ENCODE data around the gene XPA.

GRCh38 chr9:97673922-97674321 lies 23.2 kb downstream of the XPA start:
- TF ChIP-seq, protein P1, sequence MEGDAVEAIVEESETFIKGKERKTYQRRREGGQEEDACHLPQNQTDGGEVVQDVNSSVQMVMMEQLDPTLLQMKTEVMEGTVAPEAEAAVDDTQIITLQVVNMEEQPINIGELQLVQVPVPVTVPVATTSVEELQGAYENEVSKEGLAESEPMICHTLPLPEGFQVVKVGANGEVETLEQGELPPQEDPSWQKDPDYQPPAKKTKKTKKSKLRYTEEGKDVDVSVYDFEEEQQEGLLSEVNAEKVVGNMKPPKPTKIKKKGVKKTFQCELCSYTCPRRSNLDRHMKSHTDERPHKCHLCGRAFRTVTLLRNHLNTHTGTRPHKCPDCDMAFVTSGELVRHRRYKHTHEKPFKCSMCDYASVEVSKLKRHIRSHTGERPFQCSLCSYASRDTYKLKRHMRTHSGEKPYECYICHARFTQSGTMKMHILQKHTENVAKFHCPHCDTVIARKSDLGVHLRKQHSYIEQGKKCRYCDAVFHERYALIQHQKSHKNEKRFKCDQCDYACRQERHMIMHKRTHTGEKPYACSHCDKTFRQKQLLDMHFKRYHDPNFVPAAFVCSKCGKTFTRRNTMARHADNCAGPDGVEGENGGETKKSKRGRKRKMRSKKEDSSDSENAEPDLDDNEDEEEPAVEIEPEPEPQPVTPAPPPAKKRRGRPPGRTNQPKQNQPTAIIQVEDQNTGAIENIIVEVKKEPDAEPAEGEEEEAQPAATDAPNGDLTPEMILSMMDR (IDR thresholded peaks at IDR 0.05): no peak
- no peak for TF ChIP-seq POLR2A (IDR thresholded peaks at IDR 0.05)
